MM.1S (cell line): ENCODE results near the gene TANC1.

Source experiments
- DNase-seq: peaks from one replicate; pipeline ENCODE4 v3.0.0-alpha.2; 2015
- H2AFZ ChIP-seq: fragments of 300-600 bp; sonication (generic); 2 replicates; pipeline ENCODE4 v1.6.0; 2016; ENCODE audit warnings: antibody characterized with exemption, low read length
- H3F3A ChIP-seq: fragments of 300-600 bp; sonication (generic); 2 replicates; pipeline ENCODE4 v1.6.1; 2016; ENCODE audit warnings: mild to moderate bottlenecking, antibody characterized with exemption, low read length, moderate library complexity, mixed read lengths; ENCODE audit not compliant: insufficient read depth
- H3K27ac ChIP-seq: fragments of 300-600 bp; sonication (generic); 2 replicates; pipeline ENCODE4 v1.5.1; 2016; ENCODE audit warnings: mild to moderate bottlenecking, low read length
- H3K27me3 ChIP-seq: fragments of 300-600 bp; sonication (generic); replicated peaks from 2 replicates; pipeline ENCODE4 v1.6.0; 2016; ENCODE audit warnings: low read length; ENCODE audit not compliant: insufficient read depth
- H3K36me3 ChIP-seq: fragments of 300-600 bp; sonication (generic); replicated peaks from 2 replicates; pipeline ENCODE4 v1.6.1; 2016; ENCODE audit warnings: mild to moderate bottlenecking, low read length, mixed read lengths; ENCODE audit not compliant: insufficient read depth
- H3K4me1 ChIP-seq: fragments of 300-600 bp; sonication (generic); 2 replicates; pipeline ENCODE4 v1.6.1; 2016; ENCODE audit warnings: low read length, mixed read lengths
- H3K4me2 ChIP-seq: fragments of 300-600 bp; sonication (generic); 2 replicates; pipeline ENCODE4 v1.6.0; 2016; ENCODE audit warnings: low read depth, low read length
- H3K4me3 ChIP-seq: fragments of 300-600 bp; sonication (generic); 2 replicates; pipeline ENCODE4 v1.5.1; 2016; ENCODE audit warnings: low read length, mixed read lengths
- H3K79me2 ChIP-seq: fragments of 300-600 bp; sonication (generic); 2 replicates; pipeline ENCODE4 v1.6.1; 2016; ENCODE audit warnings: mixed run types, low read length, mixed read lengths
- H3K9ac ChIP-seq: fragments of 300-600 bp; sonication (generic); 2 replicates; pipeline ENCODE4 v1.6.1; 2016; ENCODE audit warnings: low read length, mixed read lengths
- H3K9me2 ChIP-seq: fragments of 300-600 bp; sonication (generic); replicated peaks from 2 replicates; pipeline ENCODE4 v1.6.1; 2016; ENCODE audit warnings: mild to moderate bottlenecking, low read length, mixed read lengths; ENCODE audit not compliant: insufficient read depth
- H3K9me3 ChIP-seq: fragments of 300-600 bp; sonication (generic); replicated peaks from 2 replicates; pipeline ENCODE4 v1.6.1; 2016; ENCODE audit warnings: mild to moderate bottlenecking, low read length, mixed read lengths; ENCODE audit not compliant: insufficient read depth
- H4K20me1 ChIP-seq: fragments of 300-600 bp; sonication (generic); 2 replicates; pipeline ENCODE4 v1.6.1; 2016; ENCODE audit warnings: mild to moderate bottlenecking, low read length, moderate library complexity, mixed read lengths; ENCODE audit not compliant: insufficient read depth
- CTCF ChIP-seq: fragments of 300-600 bp; sonication (generic); IDR thresholded peaks from 2 replicates; pipeline ENCODE4 v1.5.1; 2016; ENCODE audit warnings: antibody characterized with exemption, low read length, mixed read lengths
- EZH2 ChIP-seq: fragments of 300-600 bp; sonication (generic); optimal IDR thresholded peaks from 2 replicates; pipeline ENCODE3; 2017; ENCODE audit warnings: low read depth, mild to moderate bottlenecking, antibody characterized with exemption, low read length, mixed read lengths
- EZH2phosphoT487 ChIP-seq: fragments of 300-600 bp; sonication (generic); IDR thresholded peaks from 2 replicates; pipeline ENCODE4 v1.6.1; 2018; ENCODE audit warnings: antibody characterized with exemption, low read length

Gene TANC1

GRCh38 chr2:159116922-159117321 is 148.5 kb downstream of the TANC1 start:
- Histone ChIP-seq H3K4me1 (peaks cover 10% of the 10 kb centered on the region), H3K9me2 (no peaks in the 10 kb centered on the region), H4K20me1 (no peaks in the 10 kb centered on the region), H3K9ac (no peak overlapping the region), H3K79me2 (no peaks in the 10 kb centered on the region), H3K4me3 (no peak overlapping the region), H3K27ac (no peak overlapping the region), H3K36me3 (no peaks in the 10 kb centered on the region), H3K27me3 (no peaks in the 10 kb centered on the region), H2AFZ (no peak overlapping the region), H3F3A (no peaks in the 10 kb centered on the region), H3K9me3 (no peaks in the 10 kb centered on the region), H3K4me2 (no peak overlapping the region)
- TF ChIP-seq CTCF, result no peak
- TF ChIP-seq EZH2phosphoT487, result no peak
- no peak for TF ChIP-seq EZH2
- no peak for DNase-seq

GRCh38 chr2:159117658-159118057 is 149.2 kb downstream of the TANC1 start:
- TF ChIP-seq EZH2 (no peak), CTCF (no peak), EZH2phosphoT487 (no peak)
- no peaks in the 10 kb centered on the region for H3K79me2 ChIP-seq
- no peaks in the 10 kb centered on the region for H3K9me2 ChIP-seq
- H3K4me1 ChIP-seq, result peaks cover 10% of the 10 kb centered on the region
- no peaks in the 10 kb centered on the region for H3F3A ChIP-seq
- H3K4me3 ChIP-seq, result no peak overlapping the region
- H3K9ac ChIP-seq, result no peak overlapping the region
- H3K36me3 ChIP-seq, result no peaks in the 10 kb centered on the region
- H3K9me3 ChIP-seq, result no peaks in the 10 kb centered on the region
- H3K4me2 ChIP-seq, result no peak overlapping the region
- H3K27me3 ChIP-seq, result no peaks in the 10 kb centered on the region
- H2AFZ ChIP-seq, result no peak overlapping the region
- no peak overlapping the region for H3K27ac ChIP-seq
- no peak for DNase-seq
- H4K20me1 ChIP-seq, result no peaks in the 10 kb centered on the region

- Histone ChIP-seq H3F3A (no peaks in the 10 kb centered on the region), H3K36me3 (no peaks in the 10 kb centered on the region), H3K9me3 (no peaks in the 10 kb centered on the region), H3K27me3 (no peaks in the 10 kb centered on the region), H3K4me1 (peaks cover 10% of the 10 kb centered on the region), H3K79me2 (no peaks in the 10 kb centered on the region), H3K4me3 (no peak overlapping the region), H3K27ac (no peak overlapping the region), H3K9me2 (no peaks in the 10 kb centered on the region), H3K4me2 (no peak overlapping the region), H2AFZ (no peak overlapping the region), H4K20me1 (no peaks in the 10 kb centered on the region), H3K9ac (no peak overlapping the region)
- no peak for TF ChIP-seq EZH2
- peak; percentile 92 for TF ChIP-seq CTCF
- no peak for TF ChIP-seq EZH2phosphoT487
- DNase-seq, result peak; percentile 76
Measured at GRCh38 chr2:159118115-159118858, 149.8 kb downstream of the TANC1 start.
